ENCODE measurements around the gene PLXNC1.

The PLXNC1 gene

GRCh38 chr12:94231709-94232108, 83.3 kb downstream of the PLXNC1 start:
- no peak for TF ChIP-seq CTCF (IDR thresholded peaks at IDR 0.05; ENCODE audit: unreplicated experiment in 3 of 3)
- Mint-ChIP-seq H3K27me3 (ENCODE audit: low read depth) (no peaks in the 10 kb centered on the region), H3K4me1 (no peaks in the 10 kb centered on the region), H3K4me3 (no peak overlapping the region), H3K36me3 (ENCODE audit: low read depth) (peaks cover 11% of the 10 kb centered on the region), H3K9me3 (no peaks in the 10 kb centered on the region), H3K27ac (no peak overlapping the region)

- H3K9me3 Mint-ChIP-seq, result no peaks in the 10 kb centered on the region
- H3K27me3 Mint-ChIP-seq (ENCODE audit: low read depth), result no peaks in the 10 kb centered on the region
- no peak for TF ChIP-seq CTCF (IDR thresholded peaks at IDR 0.05; ENCODE audit: unreplicated experiment in 3 of 3)
These were observed 87.5 kb downstream of the PLXNC1 start for GRCh38 chr12:94235848-94236247.

GRCh38 chr12:94239332-94239993, 91.1 kb downstream of the PLXNC1 start:
- H3K27me3 Mint-ChIP-seq (ENCODE audit: low read depth), result no peaks in the 10 kb centered on the region
- H3K27ac Mint-ChIP-seq, result no peak overlapping the region
- no peaks in the 10 kb centered on the region for H3K4me1 Mint-ChIP-seq
- no peak for TF ChIP-seq CTCF (IDR thresholded peaks at IDR 0.05; ENCODE audit: unreplicated experiment in 3 of 3)
- H3K36me3 Mint-ChIP-seq (ENCODE audit: low read depth), result no peaks in the 10 kb centered on the region
- H3K4me3 Mint-ChIP-seq, result no peak overlapping the region
- H3K9me3 Mint-ChIP-seq, result no peaks in the 10 kb centered on the region

More at GRCh38 chr12:94235848-94236247, 87.5 kb downstream of the PLXNC1 start:
- Mint-ChIP-seq H3K4me1 (no peaks in the 10 kb centered on the region), H3K4me3 (no peak overlapping the region), H3K27ac (no peak overlapping the region), H3K36me3 (ENCODE audit: low read depth) (no peaks in the 10 kb centered on the region)

- no peaks in the 10 kb centered on the region for H3K9me3 Mint-ChIP-seq
- TF ChIP-seq CTCF (IDR thresholded peaks at IDR 0.05; ENCODE audit: unreplicated experiment in 3 of 3), result no peak
- no peak overlapping the region for H3K27ac Mint-ChIP-seq
- no peaks in the 10 kb centered on the region for H3K27me3 Mint-ChIP-seq (ENCODE audit: low read depth)
- no peaks in the 10 kb centered on the region for H3K36me3 Mint-ChIP-seq (ENCODE audit: low read depth)
- H3K4me1 Mint-ChIP-seq, result no peaks in the 10 kb centered on the region
- no peak overlapping the region for H3K4me3 Mint-ChIP-seq
These were observed 91.8 kb downstream of the PLXNC1 start for GRCh38 chr12:94240171-94240570.

- no peak overlapping the region for H3K4me3 Mint-ChIP-seq
- H3K36me3 Mint-ChIP-seq (ENCODE audit: low read depth), result no peaks in the 10 kb centered on the region
- H3K27ac Mint-ChIP-seq, result no peak overlapping the region
- H3K9me3 Mint-ChIP-seq, result no peaks in the 10 kb centered on the region
- no peaks in the 10 kb centered on the region for H3K27me3 Mint-ChIP-seq (ENCODE audit: low read depth)
- peaks cover 13% of the 10 kb centered on the region for H3K4me1 Mint-ChIP-seq
- TF ChIP-seq CTCF (IDR thresholded peaks at IDR 0.05; ENCODE audit: unreplicated experiment in 3 of 3), result no peak
These were observed 94.5 kb downstream of the PLXNC1 start for GRCh38 chr12:94242901-94243300.

All from nephron (organoid).